ENCODE data around the gene PCSK2. TPM values are rescaled to one million over a fixed set of nuclear protein-coding genes. Genes with fewer than 3 reads are reported as not detected.

The PCSK2 gene
- polyA plus RNA-seq, 2 of the 4 experiments (the other 2 are of a cell fraction) = 0.01 TPM; not detected in 1

- POLR2A ChIA-PET = no interaction called here
- DNase-seq (ENCODE audit: low read depth in 1 of 2, low spot score in 1 of 2) (no peak), ATAC-seq (no peak), FAIRE-seq (no peak)
- no peak overlapping the region for H3K27ac ChIP-seq
- TF ChIP-seq CBX8 (IDR thresholded peaks at IDR 0.05) (no peak), RCOR1 (IDR thresholded peaks at IDR 0.05; ENCODE audit: low read depth, low read length) (no peak), USF2 (IDR thresholded peaks at IDR 0.05) (no peak), HOXA7 (CRISPR knock-in tag; IDR thresholded peaks at IDR 0.05) (no peak), BHLHE40 (IDR thresholded peaks at IDR 0.05; ENCODE audit: low read depth, low read length) (no peak), HES2 (IDR thresholded peaks at IDR 0.05) (no peak), PHF8 (IDR thresholded peaks at IDR 0.05; ENCODE audit: borderline replicate concordance, low read depth) (no peak), MYC (IDR thresholded peaks at IDR 0.05; ENCODE audit: borderline replicate concordance, low read length) (no peak), EHF (CRISPR knock-in tag; IDR thresholded peaks at IDR 0.05) (no peak), NR3C1 (IDR thresholded peaks at IDR 0.05) (no peak), RFX5 (IDR thresholded peaks at IDR 0.05) (no peak), NPAS2 (CRISPR knock-in tag; IDR thresholded peaks at IDR 0.05; ENCODE audit: borderline replicate concordance) (no peak), GATA3 (IDR thresholded peaks at IDR 0.05; ENCODE audit: borderline replicate concordance) (no peak), ZFP36 (IDR thresholded peaks at IDR 0.05; ENCODE audit: borderline replicate concordance, partially characterized antibody) (no peak), NFE2L2 (conservative IDR thresholded peaks at IDR 0.05; ENCODE audit: low read length) (no peak), CTCF (IDR thresholded peaks at IDR 0.05) (no peak), EP300 (IDR thresholded peaks at IDR 0.05) (no peak), MAX (IDR thresholded peaks at IDR 0.05) (no peak)
- 87% methylated on average over 10 of the region's 10 CpGs for WGBS (ENCODE audit: missing lambda C conversion rate)
- CTCF ChIA-PET = interaction anchor here (1.4 to 10.9 kb wide), 4 partner anchors 8 to 438 kb away, joined by 3 to 230 read pairs (median 6); no protein-coding TSS in a partner anchor
- H3K9me3 ChIP-seq = no peaks in the 10 kb centered on the region
- H3K4me3 ChIP-seq = no peak overlapping the region
- no peak overlapping the region for H3K4me2 ChIP-seq
- H3K4me1 ChIP-seq = 0 out of 3 replicates have a peak, but pooled peaks cover 3% of the 10 kb centered on the region
Observed at GRCh38 chr20:17500271-17500670, 273.4 kb downstream of the PCSK2 start.

GRCh38 chr20:17500826-17501225 lies 274.0 kb downstream of the PCSK2 start:
- DNase-seq (ENCODE audit: low read depth in 1 of 2, low spot score in 1 of 2) (no peak), ATAC-seq (no peak), FAIRE-seq (no peak)
- Histone ChIP-seq H3K27ac (no peak overlapping the region), H3K4me3 (no peak overlapping the region), H3K4me2 (no peak overlapping the region), H3K4me1 (0 out of 3 replicates have a peak, but pooled peaks cover 3% of the 10 kb centered on the region), H3K9me3 (no peaks in the 10 kb centered on the region)
- 68% methylated on average over 7 of the region's 7 CpGs for WGBS (ENCODE audit: missing lambda C conversion rate)
- ChIA-PET POLR2A (no interaction called here), CTCF (interaction anchor here (1.1 to 10.9 kb wide), 5 partner anchors 8 to 438 kb away, joined by 3 to 230 read pairs (median 6); no protein-coding TSS in a partner anchor)
- no peak for TF ChIP-seq BCL3 (IDR thresholded peaks at IDR 0.05)
- TF ChIP-seq HOXB5 (CRISPR knock-in tag; IDR thresholded peaks at IDR 0.05) = no peak
- no peak for TF ChIP-seq USF2 (IDR thresholded peaks at IDR 0.05)
- no peak for TF ChIP-seq CTCF (IDR thresholded peaks at IDR 0.05)
- no peak for TF ChIP-seq ZNF302 (CRISPR knock-in tag; IDR thresholded peaks at IDR 0.05)
- no peak for TF ChIP-seq ELK1 (IDR thresholded peaks at IDR 0.05; ENCODE audit: low read depth, low read length)

Measured in A549 (cell line).